Neural cell (in vitro differentiated cells): ENCODE data around the gene DESI2. TPM values are rescaled to one million over a fixed set of nuclear protein-coding genes. Genes with fewer than 3 reads are reported as not detected.

Experiments used
- H2AFZ ChIP-seq: fragments of 200-600, 300-800 bp; sonication (generic), shearing (Covaris generic); 2 replicates; pipeline ENCODE4 v1.6.0; 2014; ENCODE audit warnings: low read depth, mild to moderate bottlenecking, antibody characterized with exemption, low read length, moderate library complexity
- H3F3A ChIP-seq: fragments of 200-600 bp; shearing (Covaris generic); 2 replicates; pipeline ENCODE4 v1.6.1; 2016; ENCODE audit warnings: mild to moderate bottlenecking, moderate library complexity, mixed read lengths, antibody characterized with exemption, low read length; ENCODE audit not compliant: insufficient read depth, poor library complexity, severe bottlenecking
- H3K27ac ChIP-seq: fragments of 200-600, 300-800 bp; sonication (generic), shearing (Covaris generic); 2 replicates; pipeline ENCODE4 v1.5.1; 2014; ENCODE audit warnings: mild to moderate bottlenecking, low read length, moderate library complexity
- H3K27me3 ChIP-seq: fragments of 300-800, 200-600 bp; sonication (generic), shearing (Covaris generic); 2 replicates; pipeline ENCODE4 v1.6.0; 2014; ENCODE audit warnings: mild to moderate bottlenecking, low read depth, low read length, moderate library complexity; ENCODE audit not compliant: insufficient read depth
- H3K36me3 ChIP-seq: fragments of 300-800, 200-600 bp; sonication (generic), shearing (Covaris generic); 2 replicates; pipeline ENCODE4 v1.5.1; 2014; ENCODE audit warnings: mild to moderate bottlenecking, antibody characterized with exemption, low read length, moderate library complexity; ENCODE audit not compliant: insufficient read depth
- H3K4me2 ChIP-seq: fragments of 300-800, 200-600 bp; sonication (generic), shearing (Covaris generic); 2 replicates; pipeline ENCODE4 v1.6.0; 2014; ENCODE audit warnings: mild to moderate bottlenecking, low read length
- H3K4me3 ChIP-seq: fragments of 300-800, 200-600 bp; sonication (generic), shearing (Covaris generic); 2 replicates; pipeline ENCODE4 v1.5.1; 2014; ENCODE audit warnings: mild to moderate bottlenecking, low read length, moderate library complexity
- H3K79me2 ChIP-seq: fragments of 200-600 bp; shearing (Covaris generic); replicated peaks from 2 replicates; pipeline ENCODE4 v1.6.0; 2014; ENCODE audit warnings: mild to moderate bottlenecking, low read length, moderate library complexity; ENCODE audit not compliant: insufficient read depth
- H3K9ac ChIP-seq: fragments of 300-800, 200-600 bp; sonication (generic), shearing (Covaris generic); 2 replicates; pipeline ENCODE4 v1.6.1; 2016; ENCODE audit warnings: mild to moderate bottlenecking, low read length, mixed read lengths
- H3K9me2 ChIP-seq: fragments of 200-600 bp; shearing (Covaris generic); 2 replicates; pipeline ENCODE4 v1.6.1; 2016; ENCODE audit warnings: mild to moderate bottlenecking, low read length, mixed read lengths; ENCODE audit not compliant: insufficient read depth
- H3K9me3 ChIP-seq: fragments of 200-600, 300-800 bp; sonication (generic), shearing (Covaris generic); 2 replicates; pipeline ENCODE4 v1.6.1; 2016; ENCODE audit warnings: mild to moderate bottlenecking, mixed run types, low read length, moderate library complexity, mixed read lengths
- H4K20me1 ChIP-seq: fragments of 200-600 bp; shearing (Covaris generic); 2 replicates; pipeline ENCODE4 v1.6.1; 2016; ENCODE audit warnings: mild to moderate bottlenecking, mixed run types; ENCODE audit not compliant: insufficient read depth
- EP300 ChIP-seq: fragments of 450-650 bp; conservative IDR thresholded peaks from 2 replicates; pipeline ENCODE4 v1.6.1; 2014; ENCODE audit warnings: antibody characterized with exemption, mild to moderate bottlenecking, moderate library complexity; ENCODE audit not compliant: poor library complexity, severe bottlenecking
- EZH2 ChIP-seq: fragments of 200-600, 300-800 bp; shearing (Covaris generic), sonication (generic); IDR thresholded peaks from 2 replicates; pipeline ENCODE4 v1.6.1; 2014; ENCODE audit warnings: antibody characterized with exemption, low read length, borderline replicate concordance, mild to moderate bottlenecking; ENCODE audit not compliant: insufficient read depth, poor library complexity, severe bottlenecking
- MXI1 ChIP-seq: fragments of 450-650 bp; conservative IDR thresholded peaks from 2 replicates; pipeline ENCODE4 v1.6.1; 2014; ENCODE audit warnings: antibody characterized with exemption, mild to moderate bottlenecking; ENCODE audit not compliant: poor library complexity, severe bottlenecking
- POLR2AphosphoS5 ChIP-seq: IDR thresholded peaks from 2 replicates; pipeline ENCODE4 v1.6.1; 2012
- RAD21 ChIP-seq: fragments of 450-650 bp; conservative IDR thresholded peaks from 2 replicates; pipeline ENCODE4 v1.6.1; 2014; ENCODE audit warnings: antibody characterized with exemption, mild to moderate bottlenecking, moderate library complexity
- SMC3 ChIP-seq: fragments of 450-650 bp; conservative IDR thresholded peaks from 2 replicates; pipeline ENCODE4 v1.6.1; 2014; ENCODE audit warnings: antibody characterized with exemption, mild to moderate bottlenecking, moderate library complexity; ENCODE audit not compliant: poor library complexity
- TAF1 ChIP-seq: IDR thresholded peaks from 2 replicates; pipeline ENCODE4 v1.6.1; 2012; ENCODE audit warnings: low read depth
- polyA plus RNA-seq: library from polyadenylated mRNA; depleted of rRNA; stranded (reverse); fragments of >200 nt; gene quantifications from 2 replicates; pipeline ENCODE4 v1.2.3, GENCODE V29; 2014
- TF ChIP-seq, protein P1 (sequence below): fragments of 450-650 bp; IDR thresholded peaks from 2 replicates; pipeline ENCODE4 v1.5.1; 2014; ENCODE audit warnings: antibody characterized with exemption, mild to moderate bottlenecking, moderate library complexity; ENCODE audit not compliant: poor library complexity, severe bottlenecking
- TF ChIP-seq, protein P2 (sequence below): IDR thresholded peaks from 2 replicates; pipeline ENCODE4 v1.6.1; 2012; ENCODE audit warnings: borderline replicate concordance

Gene DESI2
- polyA plus RNA-seq, 1 donor from 2014 or later: 30.8 TPM

DNA sequence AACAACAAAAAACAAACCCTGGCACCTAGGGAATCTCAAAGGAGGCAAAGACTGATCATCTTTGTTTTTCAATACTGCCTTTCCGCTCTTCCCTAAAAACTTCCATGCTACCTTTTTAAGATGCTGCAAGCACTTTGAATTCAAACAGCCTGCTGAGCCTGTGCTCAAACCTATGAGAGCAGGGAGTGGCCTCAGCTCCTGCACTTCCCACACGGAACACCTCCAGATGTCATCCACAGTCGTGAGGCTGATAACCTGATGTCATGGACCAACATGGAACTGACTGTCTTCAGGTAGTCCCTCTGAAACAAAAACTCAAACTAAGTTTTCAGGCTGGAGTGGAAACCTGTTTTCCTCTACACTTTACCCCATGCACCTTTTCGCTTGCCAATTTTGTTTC, 46.8 kb downstream of the DESI2 start:
- no peaks in the 10 kb centered on the region for H3K9me3 ChIP-seq
- no peaks in the 10 kb centered on the region for H3K79me2 ChIP-seq
- H2AFZ ChIP-seq: no peak overlapping the region
- no peaks in the 10 kb centered on the region for H3K9me2 ChIP-seq
- no peaks in the 10 kb centered on the region for H3F3A ChIP-seq
- no peaks in the 10 kb centered on the region for H3K36me3 ChIP-seq
- no peak overlapping the region for H3K4me2 ChIP-seq
- no peak overlapping the region for H3K4me3 ChIP-seq
- H4K20me1 ChIP-seq: no peaks in the 10 kb centered on the region
- no peak for TF ChIP-seq RAD21
- TF ChIP-seq EP300: no peak
- TF ChIP-seq POLR2AphosphoS5: no peak
- TF ChIP-seq, protein P1, sequence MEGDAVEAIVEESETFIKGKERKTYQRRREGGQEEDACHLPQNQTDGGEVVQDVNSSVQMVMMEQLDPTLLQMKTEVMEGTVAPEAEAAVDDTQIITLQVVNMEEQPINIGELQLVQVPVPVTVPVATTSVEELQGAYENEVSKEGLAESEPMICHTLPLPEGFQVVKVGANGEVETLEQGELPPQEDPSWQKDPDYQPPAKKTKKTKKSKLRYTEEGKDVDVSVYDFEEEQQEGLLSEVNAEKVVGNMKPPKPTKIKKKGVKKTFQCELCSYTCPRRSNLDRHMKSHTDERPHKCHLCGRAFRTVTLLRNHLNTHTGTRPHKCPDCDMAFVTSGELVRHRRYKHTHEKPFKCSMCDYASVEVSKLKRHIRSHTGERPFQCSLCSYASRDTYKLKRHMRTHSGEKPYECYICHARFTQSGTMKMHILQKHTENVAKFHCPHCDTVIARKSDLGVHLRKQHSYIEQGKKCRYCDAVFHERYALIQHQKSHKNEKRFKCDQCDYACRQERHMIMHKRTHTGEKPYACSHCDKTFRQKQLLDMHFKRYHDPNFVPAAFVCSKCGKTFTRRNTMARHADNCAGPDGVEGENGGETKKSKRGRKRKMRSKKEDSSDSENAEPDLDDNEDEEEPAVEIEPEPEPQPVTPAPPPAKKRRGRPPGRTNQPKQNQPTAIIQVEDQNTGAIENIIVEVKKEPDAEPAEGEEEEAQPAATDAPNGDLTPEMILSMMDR: no peak
- no peak for TF ChIP-seq SMC3
- H3K27me3 ChIP-seq: no peaks in the 10 kb centered on the region
- H3K9ac ChIP-seq: no peak overlapping the region
- no peak overlapping the region for H3K27ac ChIP-seq

DNA sequence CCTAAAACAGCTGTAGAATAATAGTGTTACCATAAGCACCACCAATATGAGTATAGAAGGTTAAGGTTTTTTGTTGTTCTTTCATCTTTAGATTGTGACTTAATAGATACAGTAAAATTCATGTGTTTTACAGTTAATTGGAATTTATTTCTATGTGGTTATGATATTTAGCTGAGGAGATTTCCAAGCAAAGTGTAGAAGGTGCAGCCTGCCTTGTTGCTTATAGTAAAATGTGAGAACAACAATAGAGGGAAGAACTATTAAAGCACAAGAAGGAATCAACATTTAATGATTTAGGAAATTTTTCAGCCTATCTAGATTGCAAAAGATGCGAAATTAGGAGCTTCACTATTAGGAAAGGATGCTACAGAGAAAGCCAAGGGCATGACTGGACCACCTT, 47.9 kb downstream of the DESI2 start:
- TF ChIP-seq EP300 (no peak), POLR2AphosphoS5 (no peak), EZH2 (no peak), SMC3 (no peak), TAF1 (no peak), RAD21 (no peak), MXI1 (no peak)
- TF ChIP-seq, protein P2, sequence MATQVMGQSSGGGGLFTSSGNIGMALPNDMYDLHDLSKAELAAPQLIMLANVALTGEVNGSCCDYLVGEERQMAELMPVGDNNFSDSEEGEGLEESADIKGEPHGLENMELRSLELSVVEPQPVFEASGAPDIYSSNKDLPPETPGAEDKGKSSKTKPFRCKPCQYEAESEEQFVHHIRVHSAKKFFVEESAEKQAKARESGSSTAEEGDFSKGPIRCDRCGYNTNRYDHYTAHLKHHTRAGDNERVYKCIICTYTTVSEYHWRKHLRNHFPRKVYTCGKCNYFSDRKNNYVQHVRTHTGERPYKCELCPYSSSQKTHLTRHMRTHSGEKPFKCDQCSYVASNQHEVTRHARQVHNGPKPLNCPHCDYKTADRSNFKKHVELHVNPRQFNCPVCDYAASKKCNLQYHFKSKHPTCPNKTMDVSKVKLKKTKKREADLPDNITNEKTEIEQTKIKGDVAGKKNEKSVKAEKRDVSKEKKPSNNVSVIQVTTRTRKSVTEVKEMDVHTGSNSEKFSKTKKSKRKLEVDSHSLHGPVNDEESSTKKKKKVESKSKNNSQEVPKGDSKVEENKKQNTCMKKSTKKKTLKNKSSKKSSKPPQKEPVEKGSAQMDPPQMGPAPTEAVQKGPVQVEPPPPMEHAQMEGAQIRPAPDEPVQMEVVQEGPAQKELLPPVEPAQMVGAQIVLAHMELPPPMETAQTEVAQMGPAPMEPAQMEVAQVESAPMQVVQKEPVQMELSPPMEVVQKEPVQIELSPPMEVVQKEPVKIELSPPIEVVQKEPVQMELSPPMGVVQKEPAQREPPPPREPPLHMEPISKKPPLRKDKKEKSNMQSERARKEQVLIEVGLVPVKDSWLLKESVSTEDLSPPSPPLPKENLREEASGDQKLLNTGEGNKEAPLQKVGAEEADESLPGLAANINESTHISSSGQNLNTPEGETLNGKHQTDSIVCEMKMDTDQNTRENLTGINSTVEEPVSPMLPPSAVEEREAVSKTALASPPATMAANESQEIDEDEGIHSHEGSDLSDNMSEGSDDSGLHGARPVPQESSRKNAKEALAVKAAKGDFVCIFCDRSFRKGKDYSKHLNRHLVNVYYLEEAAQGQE: no peak
- TF ChIP-seq, protein P1: no peak
- Histone ChIP-seq H3K36me3 (no peaks in the 10 kb centered on the region), H3K27me3 (no peaks in the 10 kb centered on the region), H3K9me3 (no peaks in the 10 kb centered on the region), H3K79me2 (no peaks in the 10 kb centered on the region), H3K9me2 (no peaks in the 10 kb centered on the region), H3K9ac (no peak overlapping the region), H3F3A (no peaks in the 10 kb centered on the region), H4K20me1 (no peaks in the 10 kb centered on the region), H2AFZ (no peak overlapping the region), H3K4me2 (no peak overlapping the region), H3K4me3 (no peak overlapping the region), H3K27ac (no peak overlapping the region)
